Mucosa of stomach (tissue), 1 donor: Measurements from ENCODE around the gene MARCHF9.
"Not testable (repeated sequence)": the region's sequence is repeated elsewhere in the genome, so short reads cannot be mapped to it uniquely, and the experiment has no call there.

Source experiments
- H3K27me3 ChIP-seq: one replicate; pipeline ENCODE4 v1.7.0; 2013; ENCODE audit warnings: mild to moderate bottlenecking, low read length; ENCODE audit not compliant: control insufficient read depth, insufficient read depth
- H3K36me3 ChIP-seq: one replicate; pipeline ENCODE4 v1.7.0; 2013; ENCODE audit warnings: low read length; ENCODE audit not compliant: control insufficient read depth, insufficient read depth
- H3K4me1 ChIP-seq: one replicate; pipeline ENCODE4 v1.7.0; 2013; ENCODE audit warnings: mild to moderate bottlenecking, low read length; ENCODE audit not compliant: control insufficient read depth, insufficient read depth
- H3K4me3 ChIP-seq: one replicate; pipeline ENCODE4 v1.7.0; 2013; ENCODE audit warnings: low read length
- H3K9ac ChIP-seq: one replicate; pipeline ENCODE4 v1.7.0; 2013; ENCODE audit warnings: mild to moderate bottlenecking, low read length, moderate library complexity
- H3K9me3 ChIP-seq: one replicate; pipeline ENCODE4 v1.7.0; 2013; ENCODE audit warnings: mild to moderate bottlenecking, low read length, moderate library complexity; ENCODE audit not compliant: control insufficient read depth
- donor health status: Pancreatic carcinoma.

The MARCHF9 gene, protein sequence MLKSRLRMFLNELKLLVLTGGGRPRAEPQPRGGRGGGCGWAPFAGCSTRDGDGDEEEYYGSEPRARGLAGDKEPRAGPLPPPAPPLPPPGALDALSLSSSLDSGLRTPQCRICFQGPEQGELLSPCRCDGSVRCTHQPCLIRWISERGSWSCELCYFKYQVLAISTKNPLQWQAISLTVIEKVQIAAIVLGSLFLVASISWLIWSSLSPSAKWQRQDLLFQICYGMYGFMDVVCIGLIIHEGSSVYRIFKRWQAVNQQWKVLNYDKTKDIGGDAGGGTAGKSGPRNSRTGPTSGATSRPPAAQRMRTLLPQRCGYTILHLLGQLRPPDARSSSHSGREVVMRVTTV

DNA sequence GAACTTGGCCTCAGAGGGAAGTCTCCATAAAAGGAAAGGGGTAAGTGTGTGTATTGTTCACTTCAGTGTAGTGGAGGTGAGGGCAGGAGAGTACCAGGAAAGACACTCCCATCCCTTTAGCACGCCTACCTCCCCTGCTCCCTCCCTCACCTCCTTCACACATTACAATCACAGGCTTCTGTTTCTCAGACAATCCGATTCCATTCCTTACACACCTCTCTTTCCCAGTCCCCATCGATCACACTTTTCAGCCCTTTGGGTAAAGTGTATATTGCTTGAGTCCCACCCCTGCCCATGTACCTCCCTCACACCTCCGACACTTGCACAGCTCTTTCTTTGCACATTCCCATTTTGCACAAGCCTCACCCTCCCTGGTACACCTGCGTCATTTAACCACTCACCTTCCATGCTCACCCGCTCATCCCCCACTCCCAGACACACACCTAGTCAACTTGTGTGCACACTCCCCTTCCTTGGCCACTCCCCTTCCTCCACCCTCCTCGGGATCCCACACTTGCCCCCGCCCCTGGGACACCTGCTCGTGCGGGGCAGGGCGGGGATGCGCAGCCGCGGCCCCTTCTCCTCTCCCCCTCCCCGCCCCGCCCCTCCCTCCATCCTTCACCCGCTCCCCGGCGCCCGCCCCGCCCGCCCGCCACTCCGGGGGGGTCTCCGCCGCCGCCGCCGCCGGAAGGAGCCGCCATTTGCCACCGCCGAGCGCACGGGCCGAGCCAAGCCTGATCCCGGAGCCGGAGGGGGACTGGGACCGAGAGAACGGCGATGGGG, at the start of gene MARCHF9:
TSS of gene MARCHF9 (plus strand) at position 693 of the 783 bp plus-strand sequence. CDS start 426 bp downstream, outside the sequence.
- H3K4me1 ChIP-seq, result peaks cover 29% of the 10 kb centered on the region
- no peaks in the 10 kb centered on the region for H3K27me3 ChIP-seq
- no peaks in the 10 kb centered on the region for H3K36me3 ChIP-seq
- H3K4me3 ChIP-seq, result no peak within 1 kb of the TSS
- H3K9me3 ChIP-seq, result no peaks in the 10 kb centered on the region
- peak within 1 kb of the TSS; percentile 64 for H3K9ac ChIP-seq

DNA sequence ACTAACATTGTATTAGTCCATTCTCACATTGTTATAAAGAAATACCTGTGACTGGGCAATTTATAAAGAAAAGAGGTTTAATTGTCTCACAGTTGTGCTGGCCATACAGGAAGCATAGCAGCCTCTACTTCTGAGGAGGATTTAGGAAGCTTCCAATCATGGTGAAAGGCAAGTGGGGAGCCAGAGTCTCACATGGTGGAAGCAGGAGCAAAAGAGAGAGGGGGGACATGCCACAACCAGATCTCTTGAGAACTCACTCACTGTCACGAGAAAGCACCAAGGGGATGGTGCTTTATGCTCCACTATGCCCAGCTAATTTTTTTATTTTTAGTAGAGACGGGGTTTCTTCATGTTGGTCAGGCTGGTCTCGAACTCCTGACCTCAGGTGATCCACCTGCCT, 47.7 kb upstream of the MARCHF9 start:
- Histone ChIP-seq H3K4me1 (no peaks in the 10 kb centered on the region), H3K27me3 (no peaks in the 10 kb centered on the region), H3K9ac (no peak overlapping the region), H3K9me3 (no peaks in the 10 kb centered on the region), H3K4me3 (no peak overlapping the region), H3K36me3 (peaks cover 6% of the 10 kb centered on the region)

DNA sequence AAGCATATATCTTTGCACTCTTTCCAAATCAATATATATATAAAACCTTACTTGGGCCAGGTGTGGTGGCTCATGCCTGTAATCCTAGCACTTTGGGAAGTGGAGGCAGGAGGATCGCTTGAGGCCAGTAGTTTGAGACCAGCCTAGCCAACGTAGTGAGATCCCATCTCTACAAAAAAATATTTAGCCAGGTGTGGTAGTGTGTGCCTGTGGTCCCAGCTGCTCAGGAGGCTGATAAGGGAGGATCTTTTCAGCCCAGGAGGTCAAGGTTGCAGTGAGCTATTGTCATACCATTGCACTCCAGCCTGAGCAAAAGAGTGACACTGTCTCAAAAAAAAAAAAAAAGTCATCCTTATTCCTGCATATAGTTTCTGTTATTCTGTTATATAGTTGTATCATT, 46.6 kb upstream of the MARCHF9 start:
- no peaks in the 10 kb centered on the region for H3K9me3 ChIP-seq
- H3K4me3 ChIP-seq, result no peak overlapping the region
- H3K27me3 ChIP-seq, result no peaks in the 10 kb centered on the region
- H3K4me1 ChIP-seq, result no peaks in the 10 kb centered on the region
- H3K36me3 ChIP-seq, result peaks cover 4% of the 10 kb centered on the region
- H3K9ac ChIP-seq, result no peak overlapping the region

DNA sequence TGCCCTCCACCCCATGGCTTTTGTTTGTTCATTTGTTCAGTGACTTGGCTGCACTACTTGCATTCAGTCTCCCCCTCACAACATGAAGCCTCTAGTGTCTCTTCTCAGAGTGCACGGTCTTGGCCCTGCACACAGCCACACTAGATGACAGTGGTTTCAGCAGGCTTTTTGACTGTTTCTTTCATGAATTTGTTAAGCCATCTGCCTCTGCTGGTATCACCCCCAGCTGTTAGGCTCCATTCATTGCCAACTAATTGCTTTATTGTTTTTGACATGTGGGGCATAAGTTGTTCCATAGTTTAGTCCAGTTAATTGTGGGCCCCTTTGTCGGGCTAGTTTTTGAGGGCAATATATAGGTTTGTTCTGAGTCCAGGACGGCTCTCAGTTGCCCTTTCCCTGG, 42.2 kb upstream of the MARCHF9 start:
- H3K4me3 ChIP-seq, result no peak overlapping the region
- H3K9me3 ChIP-seq, result no peaks in the 10 kb centered on the region
- no peaks in the 10 kb centered on the region for H3K27me3 ChIP-seq
- no peaks in the 10 kb centered on the region for H3K4me1 ChIP-seq
- H3K36me3 ChIP-seq, result peaks cover 10% of the 10 kb centered on the region
- no peak overlapping the region for H3K9ac ChIP-seq

DNA sequence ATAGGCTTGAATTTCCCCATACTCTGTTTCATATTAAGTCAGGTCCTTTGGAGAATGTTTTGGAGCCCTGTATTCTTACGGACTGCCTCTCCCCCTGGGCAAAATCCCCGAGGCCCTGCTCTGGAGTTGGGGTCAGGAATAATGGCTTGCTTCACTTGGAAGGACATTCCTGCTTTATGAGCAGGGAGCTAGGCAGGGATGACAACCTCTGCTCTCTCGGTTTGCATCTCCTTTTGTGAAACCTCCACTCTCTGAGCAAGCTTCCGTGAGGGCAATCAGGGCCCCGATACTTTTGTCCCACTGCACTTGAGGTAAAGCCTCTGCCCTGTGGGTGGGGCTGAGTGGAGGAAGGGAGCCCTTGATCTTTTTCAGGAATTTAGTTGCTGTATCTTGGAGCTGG, 41.7 kb upstream of the MARCHF9 start:
- Histone ChIP-seq H3K9me3 (no peaks in the 10 kb centered on the region), H3K9ac (no peak overlapping the region), H3K4me1 (no peaks in the 10 kb centered on the region), H3K4me3 (no peak overlapping the region), H3K36me3 (peaks cover 10% of the 10 kb centered on the region), H3K27me3 (no peaks in the 10 kb centered on the region)

DNA sequence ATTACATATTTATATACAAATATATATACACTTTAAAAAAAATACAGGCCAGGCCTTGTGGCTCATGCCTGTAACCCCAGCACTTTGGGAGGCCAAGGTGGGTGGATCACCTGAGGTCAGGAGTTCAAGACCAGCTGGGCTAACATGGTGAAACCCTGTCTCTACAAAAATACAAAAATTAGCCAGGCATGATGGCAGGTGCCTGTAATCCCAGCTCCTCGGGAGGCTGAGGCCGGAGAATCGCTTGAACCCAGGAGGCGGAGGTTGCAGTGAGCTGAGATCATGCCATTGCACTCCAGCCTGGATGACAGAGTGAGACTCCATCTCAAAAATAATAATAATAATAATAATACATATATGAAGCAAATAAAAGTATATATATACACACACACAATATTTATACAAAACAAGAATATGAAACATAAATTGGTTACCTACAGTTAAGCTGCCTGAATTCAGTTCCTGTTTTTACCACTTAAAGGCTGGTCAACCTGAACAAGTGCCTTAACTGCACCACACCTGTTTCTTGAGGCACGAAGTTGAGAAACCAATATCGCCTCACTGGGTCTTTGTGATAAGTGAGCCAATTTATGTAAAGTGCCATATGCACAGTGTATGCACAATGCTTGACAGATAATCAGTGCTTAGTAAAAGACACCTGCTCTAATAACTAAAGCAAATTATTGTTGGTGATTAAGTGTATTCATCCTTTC, 39.7 kb upstream of the MARCHF9 start:
- peaks cover 16% of the 10 kb centered on the region for H3K36me3 ChIP-seq
- H3K27me3 ChIP-seq, H3K4me1 ChIP-seq, H3K9ac ChIP-seq, H3K9me3 ChIP-seq, H3K4me3 ChIP-seq: not testable (repeated sequence)

DNA sequence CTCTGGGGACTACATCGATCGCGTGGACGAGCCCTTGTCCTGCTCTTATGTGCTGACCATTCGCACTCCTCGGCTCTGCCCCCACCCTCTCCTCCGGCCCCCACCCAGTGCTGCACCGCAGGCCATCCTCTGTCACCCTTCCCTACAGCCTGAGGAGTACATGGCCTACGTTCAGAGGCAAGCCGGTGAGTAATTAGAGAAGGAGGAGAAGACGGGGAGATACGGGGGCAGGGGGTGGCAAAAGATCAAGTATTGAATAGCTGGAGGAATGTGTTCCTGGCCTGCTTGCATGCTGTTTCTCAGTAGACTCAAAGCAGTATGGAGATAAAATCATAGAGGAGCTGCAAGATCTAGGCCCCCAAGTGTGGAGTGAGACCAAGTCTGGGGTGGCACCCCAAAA, 39.1 kb upstream of the MARCHF9 start:
- Histone ChIP-seq H3K4me3 (no peak overlapping the region), H3K27me3 (no peaks in the 10 kb centered on the region), H3K36me3 (peaks cover 21% of the 10 kb centered on the region), H3K9ac (no peak overlapping the region), H3K4me1 (no peaks in the 10 kb centered on the region), H3K9me3 (no peaks in the 10 kb centered on the region)

DNA sequence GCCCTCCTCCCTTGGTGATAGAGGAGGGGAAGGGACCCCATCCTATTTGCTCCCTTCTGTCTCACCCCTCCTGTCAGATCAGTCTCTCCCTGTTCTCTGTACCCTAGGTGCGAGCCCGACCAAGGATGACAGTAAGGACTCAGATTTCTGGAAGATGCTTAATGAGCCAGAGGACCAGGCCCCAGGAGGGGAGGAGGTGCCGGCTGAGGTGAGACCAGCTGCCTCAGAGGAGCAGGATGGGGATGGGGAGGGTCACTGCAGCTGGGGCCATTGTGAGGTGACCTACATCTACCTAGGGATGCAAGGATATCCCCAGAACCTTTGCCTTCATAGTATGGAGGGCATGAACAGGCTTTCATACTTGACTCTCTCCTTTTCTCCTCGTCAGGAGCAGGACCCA, 38.6 kb upstream of the MARCHF9 start:
- no peak overlapping the region for H3K4me3 ChIP-seq
- no peaks in the 10 kb centered on the region for H3K4me1 ChIP-seq
- H3K36me3 ChIP-seq, result peaks cover 21% of the 10 kb centered on the region
- H3K9ac ChIP-seq, result no peak overlapping the region
- H3K9me3 ChIP-seq, result no peaks in the 10 kb centered on the region
- no peaks in the 10 kb centered on the region for H3K27me3 ChIP-seq

DNA sequence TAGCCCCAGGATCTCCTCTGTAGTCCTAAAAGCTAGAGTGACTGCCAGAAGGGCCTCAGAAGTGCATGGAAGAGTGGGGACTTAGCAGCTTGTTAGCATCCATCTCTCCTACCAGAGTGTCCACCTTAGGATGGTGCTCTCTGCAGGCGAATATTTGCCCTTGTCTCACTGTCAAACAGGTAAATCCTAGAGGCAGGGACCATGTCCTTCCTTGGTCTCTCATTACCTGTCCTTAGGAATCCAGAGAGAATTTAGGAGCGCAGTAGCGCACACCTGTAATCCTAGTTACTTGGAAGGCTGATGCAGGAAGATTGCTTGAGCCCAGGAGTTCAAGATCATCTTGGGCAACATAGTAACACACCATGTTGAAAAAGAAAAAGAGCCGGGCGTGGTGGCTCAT, 37.8 kb upstream of the MARCHF9 start:
- Histone ChIP-seq H3K9ac (no peak overlapping the region), H3K36me3 (peaks cover 21% of the 10 kb centered on the region), H3K27me3 (no peaks in the 10 kb centered on the region), H3K4me1 (no peaks in the 10 kb centered on the region), H3K9me3 (no peaks in the 10 kb centered on the region), H3K4me3 (no peak overlapping the region)

DNA sequence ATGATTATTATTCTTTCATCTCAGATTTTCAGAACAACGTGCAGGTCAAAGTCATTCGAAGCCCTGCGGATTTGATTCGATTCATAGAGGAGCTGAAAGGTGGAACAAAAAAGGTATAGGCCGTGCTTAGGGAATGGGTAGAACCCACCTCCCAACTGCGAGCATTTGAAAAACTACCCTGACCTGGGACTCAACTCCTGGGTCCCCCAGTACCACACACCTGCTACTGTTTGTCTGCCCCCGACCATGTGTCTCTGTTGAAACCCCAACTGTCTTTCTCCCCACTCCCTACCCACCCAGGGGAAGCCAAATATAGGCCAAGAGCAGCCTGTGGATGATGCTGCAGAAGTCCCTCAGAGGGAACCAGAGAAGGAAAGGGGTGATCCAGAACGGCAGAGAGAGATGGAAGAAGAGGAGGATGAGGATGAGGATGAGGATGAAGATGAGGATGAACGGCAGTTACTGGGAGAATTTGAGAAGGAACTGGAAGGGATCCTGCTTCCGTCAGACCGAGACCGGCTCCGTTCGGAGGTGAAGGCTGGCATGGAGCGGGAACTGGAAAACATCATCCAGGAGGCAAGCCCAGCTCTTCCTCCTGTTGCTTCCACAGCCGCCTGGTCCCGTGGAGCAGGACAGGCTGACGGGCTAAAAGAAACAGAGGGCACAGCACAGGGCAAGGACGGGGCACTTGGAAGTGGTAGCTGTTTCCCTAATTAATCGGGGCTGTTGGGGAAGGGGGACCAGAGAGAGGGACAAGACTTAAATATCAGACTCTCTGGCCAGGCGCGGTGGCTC, 36.9 kb upstream of the MARCHF9 start:
- H3K27me3 ChIP-seq, result no peaks in the 10 kb centered on the region
- H3K4me3 ChIP-seq, result no peak overlapping the region
- no peaks in the 10 kb centered on the region for H3K4me1 ChIP-seq
- peaks cover 21% of the 10 kb centered on the region for H3K36me3 ChIP-seq
- no peak overlapping the region for H3K9ac ChIP-seq
- H3K9me3 ChIP-seq, result no peaks in the 10 kb centered on the region

DNA sequence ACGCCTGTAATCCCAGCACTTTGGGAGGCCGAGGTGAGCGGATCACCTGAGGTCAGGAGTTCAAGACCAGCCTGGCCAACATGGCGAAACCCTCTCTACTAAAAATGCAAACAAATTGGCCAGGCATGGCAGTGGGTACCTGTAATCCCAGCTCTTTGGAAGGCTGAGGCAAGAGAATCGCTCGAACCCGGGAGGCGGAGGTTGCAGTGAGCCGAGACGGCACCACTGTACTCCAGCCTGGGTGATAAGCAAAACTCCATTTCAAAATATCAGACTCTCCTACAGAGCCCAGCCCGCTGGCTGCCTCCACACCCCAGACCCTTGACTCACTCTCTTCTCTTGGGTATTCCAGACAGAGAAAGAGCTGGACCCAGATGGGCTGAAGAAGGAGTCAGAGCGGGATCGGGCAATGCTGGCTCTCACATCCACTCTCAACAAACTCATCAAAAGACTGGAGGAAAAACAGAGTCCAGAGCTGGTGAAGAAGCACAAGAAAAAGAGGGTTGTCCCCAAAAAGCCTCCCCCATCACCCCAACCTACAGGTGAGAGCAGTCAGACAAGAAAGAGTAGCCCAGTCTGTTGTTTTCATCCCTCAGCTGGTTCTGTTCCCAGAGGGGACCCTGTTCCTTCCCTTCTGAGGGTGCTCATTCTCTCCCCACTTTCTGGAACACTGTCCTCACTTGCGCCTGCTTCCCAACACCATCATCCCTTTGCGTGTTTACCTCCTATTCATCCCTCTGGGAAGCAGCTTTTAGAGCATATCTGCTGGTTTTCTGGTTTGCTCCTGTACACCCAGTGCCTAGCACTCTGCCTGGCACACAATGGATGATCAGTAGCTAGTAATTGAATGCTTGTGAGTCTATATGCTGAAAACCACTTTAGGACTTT, 36.0 kb upstream of the MARCHF9 start:
- H3K27me3 ChIP-seq, result no peaks in the 10 kb centered on the region
- H3K4me3 ChIP-seq, result no peak overlapping the region
- H3K4me1 ChIP-seq, result no peaks in the 10 kb centered on the region
- H3K36me3 ChIP-seq, result peaks cover 21% of the 10 kb centered on the region
- no peak overlapping the region for H3K9ac ChIP-seq
- H3K9me3 ChIP-seq, result no peaks in the 10 kb centered on the region
